ENCODE data around the gene ARVCF. TPM values are rescaled to one million over a fixed set of nuclear protein-coding genes. Genes with fewer than 3 reads are reported as not detected.

The ARVCF gene
- total and polyA plus RNA-seq, 2 donors (not counting 1 experiment from before 2014, with no cell fraction given) = 2.2 to 6.7 TPM

DNA sequence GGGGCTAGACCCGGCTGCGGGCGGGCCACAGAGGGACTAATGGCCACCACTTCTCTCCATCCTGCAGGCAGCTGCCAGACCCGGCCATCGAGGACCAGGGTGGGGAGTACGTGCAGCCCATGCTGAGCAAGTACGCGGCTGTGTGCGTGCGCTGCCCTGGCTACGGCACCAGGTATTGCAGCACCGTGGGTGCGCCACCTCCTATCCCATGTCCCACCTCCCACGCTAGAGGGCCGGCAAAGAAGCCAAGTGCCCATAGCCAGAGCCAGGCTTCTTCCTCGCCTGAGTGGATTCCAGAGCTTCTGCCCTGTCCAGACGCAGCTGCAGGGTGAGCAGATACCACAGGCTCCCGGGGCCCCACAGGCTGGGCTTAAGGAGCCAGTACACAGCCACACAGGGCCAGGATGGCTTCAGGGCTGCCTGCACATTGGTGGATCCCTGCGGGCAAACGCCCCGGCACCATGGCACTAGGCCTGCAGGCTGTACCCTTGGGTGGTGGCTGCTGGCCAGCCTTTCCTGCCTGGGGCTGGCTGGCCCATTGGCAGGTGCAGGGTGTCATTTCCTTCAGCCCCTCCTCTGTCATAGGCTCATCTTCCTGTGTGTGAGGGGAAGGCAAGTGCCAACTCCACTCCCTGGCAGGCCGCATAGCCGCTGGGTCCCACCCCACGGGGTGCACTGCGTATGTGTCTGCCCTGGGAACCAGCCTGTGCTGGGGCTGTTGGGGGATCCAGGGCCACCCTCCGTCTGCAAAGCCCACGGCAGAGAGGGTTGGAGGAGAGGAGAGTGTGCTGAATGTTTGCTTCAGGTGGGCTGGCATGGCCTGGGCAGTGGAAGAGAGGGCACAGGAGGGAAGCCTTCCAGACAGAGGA is 46.9 kb upstream of the ARVCF start:
- no peak overlapping the region for H3K4me3 ChIP-seq (ENCODE audit: control extremely low read depth in 1 of 5, extremely low read depth in 1 of 5, insufficient read depth in 1 of 5, low read depth in 2 of 5, low read length in 4 of 5)
- H3K4me1 ChIP-seq (ENCODE audit: control insufficient read depth in 2 of 2, insufficient read depth in 2 of 2, low read length in 2 of 2) = no peaks in the 10 kb centered on the region
- Mint-ChIP-seq H3K9me3 (ENCODE audit: insufficient read depth) (no peaks in the 10 kb centered on the region), H3K4me1 (no peaks in the 10 kb centered on the region), H3K27ac (no peak overlapping the region), H3K27me3 (no peaks in the 10 kb centered on the region), H3K4me3 (no peak overlapping the region)
- no peaks in the 10 kb centered on the region for H3K27me3 ChIP-seq (replicated peaks in 1 of 4; ENCODE audit: control extremely low read depth in 1 of 4, control insufficient read depth in 3 of 4, insufficient read depth in 4 of 4, low read length in 3 of 4)
- CTCF ChIA-PET = no interaction called here
- H3K79me2 ChIP-seq (ENCODE audit: control insufficient read depth, insufficient read depth, low read length) = no peaks in the 10 kb centered on the region
- no peak for ATAC-seq (ENCODE audit: low read depth)
- intact Hi-C loops (cut with micrococcal nuclease) = no loop called here
- H2AFZ ChIP-seq (ENCODE audit: insufficient read depth, low read depth, low read length, poor library complexity, severe bottlenecking) = no peak overlapping the region
- H4K20me1 ChIP-seq (ENCODE audit: control insufficient read depth, insufficient read depth, low read length, poor library complexity, severe bottlenecking) = peaks cover 9% of the 10 kb centered on the region
- TF ChIP-seq, protein P1, sequence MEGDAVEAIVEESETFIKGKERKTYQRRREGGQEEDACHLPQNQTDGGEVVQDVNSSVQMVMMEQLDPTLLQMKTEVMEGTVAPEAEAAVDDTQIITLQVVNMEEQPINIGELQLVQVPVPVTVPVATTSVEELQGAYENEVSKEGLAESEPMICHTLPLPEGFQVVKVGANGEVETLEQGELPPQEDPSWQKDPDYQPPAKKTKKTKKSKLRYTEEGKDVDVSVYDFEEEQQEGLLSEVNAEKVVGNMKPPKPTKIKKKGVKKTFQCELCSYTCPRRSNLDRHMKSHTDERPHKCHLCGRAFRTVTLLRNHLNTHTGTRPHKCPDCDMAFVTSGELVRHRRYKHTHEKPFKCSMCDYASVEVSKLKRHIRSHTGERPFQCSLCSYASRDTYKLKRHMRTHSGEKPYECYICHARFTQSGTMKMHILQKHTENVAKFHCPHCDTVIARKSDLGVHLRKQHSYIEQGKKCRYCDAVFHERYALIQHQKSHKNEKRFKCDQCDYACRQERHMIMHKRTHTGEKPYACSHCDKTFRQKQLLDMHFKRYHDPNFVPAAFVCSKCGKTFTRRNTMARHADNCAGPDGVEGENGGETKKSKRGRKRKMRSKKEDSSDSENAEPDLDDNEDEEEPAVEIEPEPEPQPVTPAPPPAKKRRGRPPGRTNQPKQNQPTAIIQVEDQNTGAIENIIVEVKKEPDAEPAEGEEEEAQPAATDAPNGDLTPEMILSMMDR (IDR thresholded peaks at IDR 0.05) = no peak
- TF ChIP-seq EZH2 (IDR thresholded peaks at IDR 0.05; ENCODE audit: borderline replicate concordance, insufficient read depth, low read depth, low read length, poor library complexity, severe bottlenecking) = no peak
- H3K27ac ChIP-seq (ENCODE audit: low read length in 2 of 2) = no peak overlapping the region
- 96% methylated on average over 27 of the region's 27 CpGs for WGBS (ENCODE audit: insufficient coverage)
- no peak for DNase-seq
- H3K9ac ChIP-seq (ENCODE audit: low read length) = no peak overlapping the region
- H3K36me3 ChIP-seq (replicated peaks in 1 of 2; ENCODE audit: control extremely low read depth in 1 of 2, control insufficient read depth in 1 of 2, extremely low read depth in 1 of 2, insufficient read depth in 2 of 2, low read length in 1 of 2) = peaks cover 0 to 36% of the 10 kb centered on the region in 2 experiments
- H3K9me3 ChIP-seq (ENCODE audit: control extremely low read depth in 1 of 3, control insufficient read depth in 2 of 3, insufficient read depth in 1 of 3, low read length in 2 of 3) = no peaks in the 10 kb centered on the region
- POLR2A ChIA-PET = no interaction called here
- no peak overlapping the region for H3K4me2 ChIP-seq (replicated peaks; ENCODE audit: low read depth, low read length, poor library complexity, severe bottlenecking)

DNA sequence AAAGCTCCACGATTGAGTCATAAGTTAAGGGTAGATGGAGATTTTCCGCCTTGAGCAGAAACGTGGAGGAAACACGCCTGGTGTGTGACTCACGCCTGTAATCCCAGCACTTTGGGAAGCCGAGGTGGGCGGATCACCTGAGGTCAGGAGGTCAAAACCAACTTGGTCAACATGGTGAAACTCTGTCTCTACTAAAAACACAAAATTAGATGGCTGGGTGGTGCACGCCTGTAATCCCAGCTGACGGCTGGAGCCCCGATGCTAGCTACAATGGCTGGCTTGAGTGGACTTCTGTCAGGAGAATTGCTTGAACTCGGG is 46.1 kb upstream of the ARVCF start:
- H3K79me2 ChIP-seq (ENCODE audit: control insufficient read depth, insufficient read depth, low read length) = no peaks in the 10 kb centered on the region
- TF ChIP-seq, protein P1 (IDR thresholded peaks at IDR 0.05) = no peak
- TF ChIP-seq EZH2 (IDR thresholded peaks at IDR 0.05; ENCODE audit: borderline replicate concordance, insufficient read depth, low read depth, low read length, poor library complexity, severe bottlenecking) = no peak
- no peak overlapping the region for H3K9ac ChIP-seq (ENCODE audit: low read length)
- Mint-ChIP-seq H3K9me3 (ENCODE audit: insufficient read depth) (no peaks in the 10 kb centered on the region), H3K27me3 (no peaks in the 10 kb centered on the region), H3K27ac (peak overlapping the region; percentile 7), H3K4me3 (no peak overlapping the region), H3K4me1 (no peaks in the 10 kb centered on the region)
- H3K4me2 ChIP-seq (replicated peaks; ENCODE audit: low read depth, low read length, poor library complexity, severe bottlenecking) = no peak overlapping the region
- ATAC-seq (ENCODE audit: low read depth) = no peak
- WGBS (ENCODE audit: insufficient coverage) = 98% methylated on average over 7 of the region's 11 CpGs
- no peaks in the 10 kb centered on the region for H3K9me3 ChIP-seq (ENCODE audit: control extremely low read depth in 1 of 3, control insufficient read depth in 2 of 3, insufficient read depth in 1 of 3, low read length in 2 of 3)
- no peak overlapping the region for H3K27ac ChIP-seq (ENCODE audit: low read length in 2 of 2)
- intact Hi-C loops (cut with micrococcal nuclease) = no loop called here
- no peaks in the 10 kb centered on the region for H3K27me3 ChIP-seq (replicated peaks in 1 of 4; ENCODE audit: control extremely low read depth in 1 of 4, control insufficient read depth in 3 of 4, insufficient read depth in 4 of 4, low read length in 3 of 4)
- no peak for DNase-seq
- no peaks in the 10 kb centered on the region for H3K4me1 ChIP-seq (ENCODE audit: control insufficient read depth in 2 of 2, insufficient read depth in 2 of 2, low read length in 2 of 2)
- peaks cover 11% of the 10 kb centered on the region for H4K20me1 ChIP-seq (ENCODE audit: control insufficient read depth, insufficient read depth, low read length, poor library complexity, severe bottlenecking)
- ChIA-PET POLR2A (no interaction called here), CTCF (interaction anchor here (1.5 kb wide), 1 partner anchor 28 kb away, joined by 3 read pairs; no protein-coding TSS in a partner anchor)
- H3K4me3 ChIP-seq (ENCODE audit: control extremely low read depth in 1 of 5, extremely low read depth in 1 of 5, insufficient read depth in 1 of 5, low read depth in 2 of 5, low read length in 4 of 5) = no peak overlapping the region
- no peak overlapping the region for H2AFZ ChIP-seq (ENCODE audit: insufficient read depth, low read depth, low read length, poor library complexity, severe bottlenecking)
- peaks cover 0 to 41% of the 10 kb centered on the region in 2 experiments for H3K36me3 ChIP-seq (replicated peaks in 1 of 2; ENCODE audit: control extremely low read depth in 1 of 2, control insufficient read depth in 1 of 2, extremely low read depth in 1 of 2, insufficient read depth in 2 of 2, low read length in 1 of 2)

Data from B cell (primary cell).